ENCODE results near the gene NKIRAS2. TPM values are rescaled to one million over a fixed set of nuclear protein-coding genes. Genes with fewer than 3 reads are reported as not detected.

Gene NKIRAS2
- total RNA-seq, 1 experiment from 2014 or later = 55.0 TPM

DNA sequence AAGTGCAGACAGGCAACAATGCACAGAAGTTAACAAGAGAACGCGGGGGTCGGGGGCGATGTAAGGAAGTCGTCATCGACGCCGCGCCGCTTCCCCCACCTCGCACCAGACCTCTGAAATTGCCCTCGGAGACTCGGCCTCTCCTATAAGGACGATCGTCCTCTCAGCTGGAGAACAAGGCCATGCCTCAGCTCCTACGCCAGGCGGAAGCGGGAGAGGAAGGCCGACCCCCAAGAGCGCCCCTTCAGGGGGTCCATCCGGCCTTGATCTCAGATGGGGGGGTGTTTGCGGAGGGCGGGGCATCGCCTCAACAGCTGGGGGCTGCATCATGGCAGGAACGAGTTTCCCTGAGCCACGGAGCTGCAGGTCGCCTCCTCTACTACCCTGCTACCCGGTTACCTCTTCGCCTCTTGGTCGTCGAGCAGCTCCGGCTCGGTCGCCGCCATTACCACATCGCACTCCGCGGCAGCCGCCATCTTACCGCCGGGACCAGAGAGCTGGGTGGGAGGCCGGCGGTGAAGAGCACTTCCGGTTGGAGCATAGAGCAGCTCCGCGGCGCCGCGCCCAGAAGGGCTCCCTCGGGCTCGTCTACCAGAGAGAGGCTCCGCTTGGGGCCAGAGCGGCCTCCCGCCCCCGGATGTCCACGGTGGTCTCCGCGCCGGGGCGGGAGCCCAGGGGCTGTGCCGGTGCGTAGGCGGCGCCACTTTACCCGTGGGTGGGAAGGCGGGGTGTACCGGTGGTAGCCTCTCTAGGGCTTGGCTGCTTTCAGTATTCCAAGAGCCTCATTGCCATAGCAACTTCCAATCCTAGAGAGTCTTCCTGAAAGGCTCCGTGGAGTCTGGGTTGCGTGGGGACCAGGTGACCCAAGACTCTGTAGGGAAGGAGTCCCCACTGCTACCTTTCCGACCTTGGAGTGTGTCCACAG, 2.7 kb upstream of the NKIRAS2 start, which contains the start of gene DNAJC7:
Gene DNAJC7 (minus strand): TSS at position 499 of the 925 bp plus-strand sequence. CDS start 23 bp downstream, at position 476.
- H3K9me3 Mint-ChIP-seq (ENCODE audit: unreplicated experiment) = no peaks in the 10 kb centered on the region
- Histone ChIP-seq H3K9me3 (no peaks in the 10 kb centered on the region), H3K4me3 (ENCODE audit: low read depth, low read length) (peak within 1 kb of the TSS; percentile 95), H3K27me3 (replicated peaks; ENCODE audit: control insufficient read depth, insufficient read depth, low read length) (no peaks in the 10 kb centered on the region), H3K4me1 (peaks cover 15% of the 10 kb centered on the region), H3K36me3 (ENCODE audit: control insufficient read depth, insufficient read depth, low read length) (0 out of 2 replicates have a peak, but pooled peaks cover 3% of the 10 kb centered on the region)
- ChIA-PET POLR2A (interaction anchor here (0.6 to 3.5 kb wide), 10 partner anchors 14 to 1351 kb away, joined by 3 to 40 read pairs (median 5); partner anchors contain the start of genes ACLY, CNP and ODAD4), CTCF (interaction anchor here (0.5 to 1.9 kb wide), 9 partner anchors 10 to 488 kb away, joined by 3 to 10 read pairs (median 4); partner anchors contain the start of genes KAT2A and ZNF385C)
- peak within 1 kb of the TSS; percentile 99 for H3K27ac Mint-ChIP-seq (ENCODE audit: unreplicated experiment)
- peaks cover 16% of the 10 kb centered on the region for H3K4me1 Mint-ChIP-seq (ENCODE audit: low read depth, unreplicated experiment)
- H3K36me3 Mint-ChIP-seq (ENCODE audit: insufficient read depth, unreplicated experiment) = peaks cover 56% of the 10 kb centered on the region
- no peaks in the 10 kb centered on the region for H3K27me3 Mint-ChIP-seq (ENCODE audit: insufficient read depth, unreplicated experiment)
- peak within 1 kb of the TSS; percentile 88 for H3K4me3 Mint-ChIP-seq (ENCODE audit: unreplicated experiment)
- intact Hi-C loops (cut with micrococcal nuclease; ENCODE audit: unreplicated experiment) = loop anchor here (2.0 kb wide), 2 partner anchors 14 to 50 kb away; partner anchors contain the start of gene CNP
- BruUV-seq (replicated peaks) = TSS peak; percentile 54
- peak; percentile 93 for DNase-seq
- TF ChIP-seq, protein P1, sequence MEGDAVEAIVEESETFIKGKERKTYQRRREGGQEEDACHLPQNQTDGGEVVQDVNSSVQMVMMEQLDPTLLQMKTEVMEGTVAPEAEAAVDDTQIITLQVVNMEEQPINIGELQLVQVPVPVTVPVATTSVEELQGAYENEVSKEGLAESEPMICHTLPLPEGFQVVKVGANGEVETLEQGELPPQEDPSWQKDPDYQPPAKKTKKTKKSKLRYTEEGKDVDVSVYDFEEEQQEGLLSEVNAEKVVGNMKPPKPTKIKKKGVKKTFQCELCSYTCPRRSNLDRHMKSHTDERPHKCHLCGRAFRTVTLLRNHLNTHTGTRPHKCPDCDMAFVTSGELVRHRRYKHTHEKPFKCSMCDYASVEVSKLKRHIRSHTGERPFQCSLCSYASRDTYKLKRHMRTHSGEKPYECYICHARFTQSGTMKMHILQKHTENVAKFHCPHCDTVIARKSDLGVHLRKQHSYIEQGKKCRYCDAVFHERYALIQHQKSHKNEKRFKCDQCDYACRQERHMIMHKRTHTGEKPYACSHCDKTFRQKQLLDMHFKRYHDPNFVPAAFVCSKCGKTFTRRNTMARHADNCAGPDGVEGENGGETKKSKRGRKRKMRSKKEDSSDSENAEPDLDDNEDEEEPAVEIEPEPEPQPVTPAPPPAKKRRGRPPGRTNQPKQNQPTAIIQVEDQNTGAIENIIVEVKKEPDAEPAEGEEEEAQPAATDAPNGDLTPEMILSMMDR (IDR thresholded peaks at IDR 0.05; ENCODE audit: insufficient read depth in 1 of 2, low read depth in 1 of 2, low read length in 1 of 2, severe bottlenecking in 1 of 2, unreplicated experiment in 1 of 2) = no peak

DNA sequence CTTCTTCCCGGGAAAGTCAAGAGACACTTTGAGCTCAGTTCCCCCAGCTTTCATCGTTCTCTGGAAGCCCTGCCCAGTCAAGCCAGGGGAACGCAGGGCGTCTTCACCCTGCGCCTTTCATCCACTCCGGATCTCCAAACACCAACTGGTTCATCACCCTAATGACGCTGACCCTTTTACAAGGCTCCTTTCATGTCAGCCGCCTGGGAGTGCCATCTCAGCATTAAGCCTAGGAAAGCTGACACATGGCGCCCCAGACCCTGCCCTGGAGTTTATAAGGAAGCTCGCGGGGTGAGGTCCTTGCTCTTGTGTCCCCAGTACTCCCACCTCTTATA, 2.1 kb upstream of the NKIRAS2 start:
- Mint-ChIP-seq H3K27me3 (ENCODE audit: insufficient read depth, unreplicated experiment) (no peaks in the 10 kb centered on the region), H3K4me1 (ENCODE audit: low read depth, unreplicated experiment) (peaks cover 16% of the 10 kb centered on the region), H3K9me3 (ENCODE audit: unreplicated experiment) (no peaks in the 10 kb centered on the region), H3K36me3 (ENCODE audit: insufficient read depth, unreplicated experiment) (peaks cover 60% of the 10 kb centered on the region), H3K27ac (ENCODE audit: unreplicated experiment) (peak overlapping the region; percentile 99), H3K4me3 (ENCODE audit: unreplicated experiment) (peak overlapping the region; percentile 88)
- ChIA-PET CTCF (interaction anchor here (0.5 to 1.9 kb wide), 11 partner anchors 8 to 487 kb away, joined by 3 to 10 read pairs (median 4); partner anchors contain the start of genes KAT2A, ODAD4 and ZNF385C), POLR2A (interaction anchor here (0.6 to 3.5 kb wide), 11 partner anchors 15 to 1351 kb away, joined by 3 to 40 read pairs (median 5); partner anchors contain the start of genes ACLY, CNP, JUP and ODAD4)
- Histone ChIP-seq H3K4me3 (ENCODE audit: low read depth, low read length) (peak overlapping the region; percentile 95), H3K9me3 (no peaks in the 10 kb centered on the region), H3K4me1 (peaks cover 15% of the 10 kb centered on the region), H3K27me3 (replicated peaks; ENCODE audit: control insufficient read depth, insufficient read depth, low read length) (no peaks in the 10 kb centered on the region), H3K36me3 (ENCODE audit: control insufficient read depth, insufficient read depth, low read length) (0 out of 2 replicates have a peak, but pooled peaks cover 3% of the 10 kb centered on the region)
- peak; percentile 64 for DNase-seq
- TF ChIP-seq, protein P1 (IDR thresholded peaks at IDR 0.05; ENCODE audit: insufficient read depth in 1 of 2, low read depth in 1 of 2, low read length in 1 of 2, severe bottlenecking in 1 of 2, unreplicated experiment in 1 of 2) = no peak
- intact Hi-C loops (cut with micrococcal nuclease; ENCODE audit: unreplicated experiment) = loop anchor here (2.0 kb wide), 3 partner anchors 15 to 99 kb away; partner anchors contain the start of genes ACLY and CNP
- TSS peak; percentile 7 for BruUV-seq (replicated peaks)

DNA sequence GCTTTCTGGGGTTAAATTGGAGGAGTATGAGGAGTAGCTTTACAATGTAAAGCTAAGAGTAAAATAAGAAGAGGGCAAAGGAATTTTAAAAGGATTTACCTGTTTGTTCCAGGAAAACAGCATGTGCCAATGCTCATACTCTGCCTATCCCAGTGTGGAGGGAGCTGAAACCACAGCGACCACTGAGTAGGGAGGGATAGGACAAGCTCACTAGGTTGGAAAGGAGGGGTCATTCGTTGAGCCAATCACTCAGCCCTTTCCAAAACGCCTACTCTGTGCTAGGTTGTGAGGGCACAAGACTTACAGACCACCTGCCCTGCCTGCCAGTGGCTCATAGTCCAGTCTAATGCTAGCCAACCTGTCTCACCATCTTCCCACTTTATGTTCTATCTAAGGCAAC, 1.6 kb upstream of the NKIRAS2 start:
- POLR2A ChIA-PET = interaction anchor here (0.6 to 3.5 kb wide), 5 partner anchors 15 to 232 kb away, joined by 3 to 40 read pairs (median 5); partner anchors contain the start of genes ACLY, CNP and JUP
- no TSS peak for BruUV-seq (replicated peaks)
- H3K4me1 ChIP-seq = peaks cover 15% of the 10 kb centered on the region
- intact Hi-C loops (cut with micrococcal nuclease; ENCODE audit: unreplicated experiment) = loop anchor here (2.0 kb wide), 1 partner anchor 100 kb away; the partner anchor contains the start of gene ACLY
- no peak for DNase-seq
- CTCF ChIA-PET = interaction anchor here (0.6 to 1.9 kb wide), 8 partner anchors 9 to 293 kb away, joined by 3 to 6 read pairs (median 4); partner anchors contain the start of genes ODAD4 and ZNF385C
- peaks cover 61% of the 10 kb centered on the region for H3K36me3 Mint-ChIP-seq (ENCODE audit: insufficient read depth, unreplicated experiment)
- H3K9me3 ChIP-seq = no peaks in the 10 kb centered on the region
- peak overlapping the region; percentile 88 for H3K4me3 Mint-ChIP-seq (ENCODE audit: unreplicated experiment)
- H3K4me1 Mint-ChIP-seq (ENCODE audit: low read depth, unreplicated experiment) = peaks cover 18% of the 10 kb centered on the region
- H3K36me3 ChIP-seq (ENCODE audit: control insufficient read depth, insufficient read depth, low read length) = 0 out of 2 replicates have a peak, but pooled peaks cover 3% of the 10 kb centered on the region
- no peaks in the 10 kb centered on the region for H3K9me3 Mint-ChIP-seq (ENCODE audit: unreplicated experiment)
- no peaks in the 10 kb centered on the region for H3K27me3 ChIP-seq (replicated peaks; ENCODE audit: control insufficient read depth, insufficient read depth, low read length)
- TF ChIP-seq, protein P1 (IDR thresholded peaks at IDR 0.05; ENCODE audit: insufficient read depth in 1 of 2, low read depth in 1 of 2, low read length in 1 of 2, severe bottlenecking in 1 of 2, unreplicated experiment in 1 of 2) = no peak
- H3K27ac Mint-ChIP-seq (ENCODE audit: unreplicated experiment) = peak overlapping the region; percentile 99
- H3K27me3 Mint-ChIP-seq (ENCODE audit: insufficient read depth, unreplicated experiment) = no peaks in the 10 kb centered on the region
- peak overlapping the region; percentile 95 for H3K4me3 ChIP-seq (ENCODE audit: low read depth, low read length)

All from Caco-2 (cell line).